HG03060 (cell line): ENCODE results near the gene GRID1.

Source experiments
- ATAC-seq: cut with Tn5 transposase; IDR thresholded peaks from one replicate; pipeline ENCODE4 v1.9.1; 2021; ENCODE audit warnings: low read depth, moderate number of reproducible peaks; ENCODE audit not compliant: unreplicated experiment

Gene GRID1

GRCh38 chr10:86234541-86235270 lies 131.9 kb downstream of the GRID1 start:
- ATAC-seq: no peak

- ATAC-seq: no peak
Measured at GRCh38 chr10:86234107-86234506, 132.5 kb downstream of the GRID1 start.

GRCh38 chr10:86233131-86233530 lies 133.5 kb downstream of the GRID1 start:
- ATAC-seq: no peak

- no peak for ATAC-seq
Measured at GRCh38 chr10:86232644-86233043, 134.0 kb downstream of the GRID1 start.

- no peak for ATAC-seq
Measured at GRCh38 chr10:86231796-86232560, 134.6 kb downstream of the GRID1 start.

- no peak for ATAC-seq
Measured at GRCh38 chr10:86230557-86231180, 135.9 kb downstream of the GRID1 start.

- ATAC-seq: no peak
Measured at GRCh38 chr10:86229811-86230556, 136.6 kb downstream of the GRID1 start.

- no peak for ATAC-seq
Measured at GRCh38 chr10:86229376-86229775, 137.2 kb downstream of the GRID1 start.

- ATAC-seq: no peak
Measured at GRCh38 chr10:86227501-86228258, 138.9 kb downstream of the GRID1 start.

GRCh38 chr10:86226781-86227201 lies 139.8 kb downstream of the GRID1 start:
- ATAC-seq: no peak

GRCh38 chr10:86226016-86226415 lies 140.6 kb downstream of the GRID1 start:
- ATAC-seq: no peak

- no peak for ATAC-seq
Measured at GRCh38 chr10:86225103-86225782, 141.4 kb downstream of the GRID1 start.

GRCh38 chr10:86224354-86225102 lies 142.1 kb downstream of the GRID1 start:
- ATAC-seq: no peak

- no peak for ATAC-seq
Measured at GRCh38 chr10:86223256-86223655, 143.3 kb downstream of the GRID1 start.

- ATAC-seq: no peak
Measured at GRCh38 chr10:86222687-86223086, 143.9 kb downstream of the GRID1 start.

- no peak for ATAC-seq
Measured at GRCh38 chr10:86222336-86222650, 144.3 kb downstream of the GRID1 start.

- no peak for ATAC-seq
Measured at GRCh38 chr10:86221442-86222335, 144.9 kb downstream of the GRID1 start.

GRCh38 chr10:86220626-86221025 lies 146.0 kb downstream of the GRID1 start:
- ATAC-seq: no peak
